Astrocyte (in vitro differentiated cells and primary cell): ENCODE data around the gene ZNF823.

ENCODE experiments used
- EZH2 ChIP-seq: IDR thresholded peaks from 2 replicates; pipeline ENCODE4 v1.6.1; 2012; ENCODE audit warnings: mild to moderate bottlenecking, low read length, inconsistent platforms; ENCODE audit not compliant: insufficient read depth
- TF ChIP-seq, protein P1 (sequence below): IDR thresholded peaks from 2 replicates; pipeline ENCODE4 v1.5.1; 2011; ENCODE audit warnings: low read depth, mild to moderate bottlenecking, inconsistent platforms, low read length, moderate library complexity; ENCODE audit not compliant: insufficient read depth

DNA sequence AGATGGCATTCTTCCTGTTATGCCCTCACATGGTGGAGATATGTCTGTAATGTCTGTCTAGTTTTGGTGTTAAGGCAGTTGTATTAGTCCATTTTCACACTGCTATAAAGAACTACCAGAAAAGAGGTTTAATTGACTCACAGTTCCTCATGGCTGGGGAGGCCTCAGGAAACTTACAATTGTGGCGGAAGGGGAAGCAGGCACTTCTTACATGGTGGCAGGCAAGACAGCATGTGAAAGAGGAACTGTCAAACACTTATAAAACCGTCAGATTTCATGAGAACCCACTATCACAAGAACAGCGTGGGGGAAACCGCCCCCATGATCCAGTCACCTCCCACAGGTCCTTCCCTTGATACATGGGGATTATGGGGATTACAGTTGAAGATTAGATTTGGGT, 31.2 kb upstream of the ZNF823 start:
- TF ChIP-seq, protein P1, sequence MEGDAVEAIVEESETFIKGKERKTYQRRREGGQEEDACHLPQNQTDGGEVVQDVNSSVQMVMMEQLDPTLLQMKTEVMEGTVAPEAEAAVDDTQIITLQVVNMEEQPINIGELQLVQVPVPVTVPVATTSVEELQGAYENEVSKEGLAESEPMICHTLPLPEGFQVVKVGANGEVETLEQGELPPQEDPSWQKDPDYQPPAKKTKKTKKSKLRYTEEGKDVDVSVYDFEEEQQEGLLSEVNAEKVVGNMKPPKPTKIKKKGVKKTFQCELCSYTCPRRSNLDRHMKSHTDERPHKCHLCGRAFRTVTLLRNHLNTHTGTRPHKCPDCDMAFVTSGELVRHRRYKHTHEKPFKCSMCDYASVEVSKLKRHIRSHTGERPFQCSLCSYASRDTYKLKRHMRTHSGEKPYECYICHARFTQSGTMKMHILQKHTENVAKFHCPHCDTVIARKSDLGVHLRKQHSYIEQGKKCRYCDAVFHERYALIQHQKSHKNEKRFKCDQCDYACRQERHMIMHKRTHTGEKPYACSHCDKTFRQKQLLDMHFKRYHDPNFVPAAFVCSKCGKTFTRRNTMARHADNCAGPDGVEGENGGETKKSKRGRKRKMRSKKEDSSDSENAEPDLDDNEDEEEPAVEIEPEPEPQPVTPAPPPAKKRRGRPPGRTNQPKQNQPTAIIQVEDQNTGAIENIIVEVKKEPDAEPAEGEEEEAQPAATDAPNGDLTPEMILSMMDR: no peak
- TF ChIP-seq EZH2: no peak
